ENCODE measurements around the gene KDM1A.

KDM1A gene

DNA sequence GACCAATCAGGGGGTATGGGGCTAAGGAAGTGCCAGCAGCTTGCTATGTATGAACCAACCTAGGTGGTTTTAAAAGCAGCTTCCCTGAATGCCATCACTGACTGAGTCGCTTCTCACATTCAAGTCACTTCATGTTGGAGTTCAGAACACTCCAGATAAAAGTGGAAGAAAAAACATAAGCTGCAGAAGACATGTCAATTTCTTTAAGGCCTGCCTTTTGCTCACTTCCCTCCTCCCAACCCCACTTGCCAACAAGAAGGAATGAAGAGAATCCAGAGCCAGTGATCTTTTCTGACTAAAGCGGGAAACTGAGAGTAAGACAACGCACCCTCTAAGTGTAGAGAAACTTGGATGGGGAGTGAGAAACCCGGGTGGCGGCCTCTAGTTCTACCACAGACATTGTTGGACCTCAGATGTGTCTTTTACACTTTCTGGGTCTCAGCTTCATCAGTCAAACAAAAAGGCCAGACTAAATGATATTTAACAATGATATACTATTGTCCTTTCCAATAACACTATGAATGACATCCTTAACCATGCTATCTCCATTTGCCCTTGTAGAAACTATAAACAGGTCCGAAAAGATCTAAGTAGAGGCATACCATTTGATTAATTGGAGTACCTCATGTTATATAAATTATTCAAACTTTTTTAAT, 95.3 kb downstream of the KDM1A start:
- no peak for DNase-seq

DNA sequence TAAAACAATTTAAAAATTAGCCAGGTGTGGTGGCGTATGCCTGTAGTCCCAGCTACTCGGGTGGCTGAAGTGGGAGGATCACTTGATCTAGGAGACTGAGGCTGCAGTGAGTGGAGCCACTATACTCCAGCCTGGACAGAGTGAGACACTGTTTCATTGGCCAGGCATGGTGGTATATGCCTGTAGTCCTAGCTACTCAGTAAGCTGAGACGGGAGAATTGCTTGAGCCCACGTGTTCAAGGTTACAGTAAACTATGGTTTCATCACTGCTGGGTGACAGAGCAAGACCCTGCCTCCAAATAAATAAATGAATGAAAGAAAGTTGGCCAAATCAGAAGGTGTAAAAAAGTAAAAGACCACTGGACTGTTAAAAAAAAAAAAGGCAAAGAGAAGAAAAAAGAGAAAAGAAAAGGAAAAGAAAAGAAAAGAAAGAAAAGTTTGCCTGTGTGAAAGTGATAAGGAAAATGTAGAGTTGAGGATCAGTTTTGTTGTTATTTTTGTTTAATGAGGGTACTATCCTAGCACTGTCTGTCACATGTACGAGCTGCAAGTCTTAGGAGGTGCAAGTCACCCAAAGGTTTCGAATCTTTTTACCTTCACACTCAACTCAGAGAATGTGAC, 97.1 kb downstream of the KDM1A start:
- DNase-seq, result no peak

DNA sequence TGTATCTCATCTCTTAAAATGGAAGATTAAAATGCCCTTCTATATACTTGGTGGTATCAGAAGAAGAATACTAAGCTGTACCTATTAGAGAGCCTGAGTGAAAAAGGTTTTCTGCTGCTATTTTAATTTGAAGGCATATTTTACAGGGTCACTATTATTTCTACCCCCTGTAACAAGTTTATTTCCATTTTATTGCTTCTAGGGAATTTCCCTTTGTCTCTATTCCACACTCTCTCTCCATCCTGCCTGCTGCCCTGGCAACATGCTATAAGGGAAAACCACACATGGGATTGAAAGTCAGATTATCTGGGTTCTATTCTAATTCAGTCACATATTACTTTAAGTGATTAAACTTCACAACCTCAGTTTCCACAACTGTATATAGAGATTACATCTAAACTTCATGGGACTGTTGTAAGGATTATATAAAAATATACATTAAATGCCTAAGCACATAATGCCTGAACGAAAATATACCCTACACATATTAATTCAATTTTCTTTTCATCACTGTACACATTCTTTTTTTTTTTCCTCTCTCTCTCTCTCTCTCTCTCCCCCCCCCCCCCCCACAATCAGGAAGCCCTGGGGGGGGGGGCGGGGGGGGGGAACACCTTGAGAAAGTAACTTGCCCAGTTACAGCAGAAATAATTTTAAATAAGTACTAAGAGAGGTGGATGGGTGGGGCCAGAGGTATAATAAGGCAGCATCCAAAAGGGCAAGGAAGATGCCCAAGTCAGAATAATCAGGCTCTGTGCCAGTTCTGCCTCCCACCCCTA, 97.8 kb downstream of the KDM1A start:
- DNase-seq, result no peak

DNA sequence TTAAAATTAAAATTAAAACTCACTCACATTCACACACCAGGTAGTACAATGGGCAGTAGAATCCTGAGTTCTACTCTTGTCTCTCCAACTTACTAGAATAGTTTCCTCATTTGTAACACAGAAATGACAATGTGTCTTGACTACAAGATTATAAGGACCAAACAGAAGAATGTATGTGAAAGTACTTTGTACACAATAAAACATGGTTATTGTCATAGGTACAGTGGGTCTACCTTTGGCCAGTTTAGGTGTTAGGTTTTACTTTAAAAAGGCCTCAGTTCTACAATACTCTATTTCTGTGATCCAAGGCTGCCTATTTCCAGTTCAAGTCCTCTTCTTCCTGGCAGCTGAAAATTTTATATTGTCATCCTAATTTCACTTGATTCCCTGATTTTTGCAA, 99.1 kb downstream of the KDM1A start:
- DNase-seq, result no peak

DNA sequence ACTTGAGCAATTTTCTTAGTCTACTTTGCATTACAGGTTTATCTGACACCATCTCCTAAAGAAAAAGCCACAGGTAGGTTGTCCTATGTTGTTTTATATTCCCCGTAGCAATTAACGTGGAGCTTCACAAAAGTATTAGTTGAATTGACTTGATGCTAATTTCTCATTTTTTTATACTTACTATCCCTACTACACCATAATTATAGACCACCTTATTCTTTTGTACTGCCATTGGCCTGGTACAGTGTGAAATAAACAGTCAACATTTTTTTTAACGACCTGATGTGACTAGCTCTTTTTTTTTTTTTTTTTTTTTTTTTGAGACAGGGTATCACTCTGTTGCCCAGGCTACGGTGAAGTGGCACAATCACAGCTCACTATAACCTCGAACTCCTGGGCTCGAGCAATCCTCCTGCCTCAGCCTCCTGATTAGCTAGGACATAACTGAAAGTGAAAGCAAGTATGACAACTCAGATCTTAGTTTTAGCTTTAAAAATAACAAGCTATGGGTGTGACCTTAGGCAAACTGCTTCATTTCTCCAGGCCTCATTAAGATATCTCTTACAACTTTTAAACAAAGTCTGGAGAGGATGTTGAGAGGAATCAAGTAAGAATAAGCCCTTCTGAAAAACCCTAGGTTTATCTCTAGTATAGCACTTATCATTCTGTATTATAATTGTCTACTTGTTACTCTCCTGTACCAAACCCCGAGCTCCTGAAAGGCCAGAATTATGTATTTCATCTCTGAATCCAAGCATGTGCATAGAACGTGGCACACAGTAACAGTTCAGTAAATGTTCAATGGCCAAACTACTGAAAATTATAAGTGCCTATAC, 99.9 kb downstream of the KDM1A start:
- DNase-seq, result no peak

DNA sequence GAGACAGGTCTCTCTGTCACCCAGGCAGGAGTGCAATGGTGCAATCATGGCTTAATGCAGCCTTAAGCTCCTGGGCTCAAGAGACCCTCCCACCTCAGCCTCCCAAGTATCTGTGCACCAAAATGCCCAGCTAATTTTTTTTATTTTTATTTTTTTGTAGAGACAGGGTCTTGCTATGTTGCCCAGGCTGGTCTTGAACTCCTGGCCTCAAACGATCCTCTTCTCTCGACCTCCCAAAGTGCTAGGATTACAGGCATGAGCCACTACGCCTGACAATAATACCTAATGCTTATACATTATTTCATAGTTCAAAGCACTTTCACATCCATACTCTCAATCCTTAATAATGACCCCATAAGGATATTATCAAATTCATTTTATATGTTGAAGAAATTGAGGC, 101.1 kb downstream of the KDM1A start:
- no peak for DNase-seq

DNA sequence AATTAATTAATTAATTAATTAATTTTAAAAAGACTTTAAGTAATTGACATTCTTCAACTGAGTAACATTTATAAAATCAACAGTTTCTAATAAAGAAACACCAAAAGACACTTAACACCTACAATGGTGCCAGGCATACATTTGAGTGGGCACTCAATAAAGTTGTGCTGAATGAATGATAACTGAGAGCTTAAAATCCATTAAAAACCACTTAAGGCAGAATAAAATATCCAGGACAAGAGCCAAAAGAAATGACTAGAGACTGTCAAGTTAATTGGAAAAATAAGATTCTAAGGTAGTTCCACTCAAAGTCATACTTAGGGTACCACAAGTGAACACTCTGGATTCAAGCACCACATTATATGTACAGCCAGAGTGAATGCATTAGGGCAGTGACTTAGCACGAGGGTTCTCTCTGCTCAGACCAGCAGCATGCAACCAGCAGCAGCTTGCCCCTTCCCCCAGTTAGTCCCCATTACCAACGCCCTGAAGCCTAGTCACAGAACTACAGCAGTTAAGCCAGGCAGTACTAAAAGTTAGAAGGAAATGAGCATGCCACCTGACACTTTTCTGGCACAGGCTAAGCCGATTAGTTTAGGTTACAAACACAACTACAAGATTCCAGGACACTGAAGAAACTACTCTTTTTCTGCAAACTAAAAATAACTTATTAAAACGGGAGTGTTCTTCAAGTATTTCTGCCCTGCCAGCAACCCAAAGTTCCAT, 102.9 kb downstream of the KDM1A start:
- DNase-seq, result no peak

DNA sequence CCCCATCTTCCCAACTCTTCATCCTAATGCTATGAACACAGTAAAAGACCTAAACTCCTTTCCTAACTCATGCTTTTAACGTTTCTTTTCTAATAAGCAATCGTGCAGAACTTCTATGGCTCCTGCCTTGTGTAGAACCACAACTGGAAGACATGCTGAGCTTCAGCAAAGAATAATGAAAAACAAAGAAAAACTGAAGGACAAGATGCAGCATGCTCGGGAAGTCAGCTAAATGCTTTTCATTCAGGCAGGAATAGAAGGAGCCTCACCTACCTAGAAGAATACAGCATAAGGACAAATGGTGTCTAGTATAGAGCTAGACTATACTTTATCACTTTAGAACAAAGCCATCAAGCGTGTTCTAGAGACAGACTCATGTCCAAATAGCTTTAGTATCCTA, 103.5 kb downstream of the KDM1A start:
- DNase-seq, result no peak

DNA sequence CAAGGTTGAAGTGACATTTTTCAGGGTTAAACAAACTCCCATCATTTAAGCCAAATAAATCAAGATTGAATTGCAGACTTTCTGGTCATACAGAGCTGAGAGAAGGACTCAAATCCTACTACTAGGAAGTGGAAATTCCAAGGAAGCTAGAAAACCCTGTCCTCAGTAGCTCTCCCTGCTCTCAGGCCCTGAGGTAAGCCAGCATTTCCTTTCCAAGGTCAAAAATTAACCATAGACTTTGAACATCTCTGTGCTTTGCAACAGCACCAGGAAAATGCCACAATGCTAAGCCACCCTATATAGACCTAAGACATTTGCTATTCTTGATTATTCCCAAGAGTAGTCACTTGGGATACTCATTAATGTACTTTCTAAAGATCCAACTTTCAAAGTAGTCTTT, 104.3 kb downstream of the KDM1A start:
- no peak for DNase-seq

DNA sequence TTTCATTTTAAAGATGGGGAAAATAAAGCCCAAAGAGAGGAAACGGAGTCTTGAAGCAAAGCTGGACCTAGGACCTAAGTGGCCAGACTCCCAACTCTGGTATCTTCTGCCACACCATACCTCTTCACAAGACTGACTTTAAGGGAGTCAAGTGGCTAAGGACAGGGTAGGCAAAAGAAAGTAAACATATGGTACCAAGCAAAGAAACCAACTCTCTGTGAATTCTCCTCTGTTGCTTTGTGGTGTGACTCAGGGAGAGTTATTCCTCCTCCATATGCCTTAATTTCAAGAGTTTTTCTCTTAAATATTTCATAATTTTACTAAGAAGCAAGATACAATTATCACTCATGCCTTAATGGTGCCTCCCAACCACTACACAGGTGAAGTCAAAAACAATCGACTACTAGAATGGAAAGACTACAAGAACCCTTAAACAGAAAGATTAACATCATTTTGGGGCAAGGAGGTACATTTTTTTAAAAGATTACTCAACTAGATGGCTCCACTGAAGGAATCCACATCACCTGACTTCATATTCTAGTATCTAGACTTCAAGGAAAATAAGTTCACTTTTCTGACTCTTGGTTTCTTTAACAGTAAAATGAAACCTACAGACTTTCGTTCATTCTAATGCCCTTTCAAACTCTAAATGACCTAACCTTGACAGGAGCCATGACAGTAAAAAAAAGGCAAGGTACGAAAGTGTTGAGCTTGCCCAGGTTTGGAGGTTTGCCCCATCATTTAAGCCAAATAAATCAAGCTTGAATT, 105.2 kb downstream of the KDM1A start:
- no peak for DNase-seq

DNA sequence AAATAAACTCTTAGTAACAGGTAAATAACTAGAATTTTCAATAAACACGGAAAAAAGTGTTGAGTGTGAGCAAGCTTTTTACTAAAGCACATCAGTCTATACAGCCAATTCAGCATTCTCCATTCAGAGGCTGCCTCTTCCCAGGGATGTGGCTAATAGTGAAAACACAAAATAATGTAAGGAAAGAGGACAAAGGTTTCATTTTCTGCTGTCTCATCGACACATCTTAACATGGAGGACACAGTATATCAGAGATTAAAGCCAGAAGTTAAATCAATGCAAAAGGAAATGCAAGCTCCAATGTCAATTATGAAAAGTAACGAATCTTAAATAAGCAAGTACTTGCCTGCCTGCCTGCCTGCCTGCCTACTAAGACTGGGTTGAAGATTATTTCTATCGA, 106.2 kb downstream of the KDM1A start:
- DNase-seq, result no peak

DNA sequence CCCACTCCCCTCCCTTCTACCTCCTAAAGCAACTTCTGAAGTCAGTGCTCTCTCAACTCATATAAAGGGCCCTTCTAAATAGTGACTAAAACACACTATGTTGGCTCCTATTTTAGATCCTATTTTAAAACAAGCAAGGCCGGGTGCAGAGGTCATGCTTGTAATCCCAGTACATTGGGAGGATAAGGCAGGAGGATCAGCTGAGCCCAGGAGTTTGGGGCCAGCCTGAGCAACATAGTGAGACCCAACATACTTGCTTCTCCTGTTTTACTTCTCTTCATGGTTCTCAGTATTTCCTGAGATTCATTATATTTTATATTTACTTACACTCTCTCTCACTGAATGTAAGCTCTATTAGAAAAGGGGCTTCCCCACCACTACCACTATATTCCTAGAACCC, 106.9 kb downstream of the KDM1A start:
- no peak for DNase-seq

DNA sequence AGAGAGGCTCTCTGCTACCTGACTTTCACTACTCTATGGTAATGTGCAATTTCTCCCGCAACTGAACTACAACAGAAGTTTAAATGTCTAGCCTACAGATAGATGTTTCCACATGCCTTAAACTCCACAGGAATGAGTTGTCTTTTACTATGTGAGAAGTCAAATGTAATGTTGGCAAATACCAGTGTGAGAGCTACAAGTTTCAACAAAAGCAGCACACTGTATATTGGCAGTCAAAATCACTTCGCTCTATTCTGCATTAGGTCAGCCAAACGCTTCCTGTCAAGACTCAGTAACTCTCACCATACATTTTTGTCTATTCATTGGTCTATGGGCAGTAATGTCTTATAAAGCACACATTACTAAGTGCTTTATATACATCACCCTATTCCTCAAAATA, 107.5 kb downstream of the KDM1A start:
- no peak for DNase-seq

DNA sequence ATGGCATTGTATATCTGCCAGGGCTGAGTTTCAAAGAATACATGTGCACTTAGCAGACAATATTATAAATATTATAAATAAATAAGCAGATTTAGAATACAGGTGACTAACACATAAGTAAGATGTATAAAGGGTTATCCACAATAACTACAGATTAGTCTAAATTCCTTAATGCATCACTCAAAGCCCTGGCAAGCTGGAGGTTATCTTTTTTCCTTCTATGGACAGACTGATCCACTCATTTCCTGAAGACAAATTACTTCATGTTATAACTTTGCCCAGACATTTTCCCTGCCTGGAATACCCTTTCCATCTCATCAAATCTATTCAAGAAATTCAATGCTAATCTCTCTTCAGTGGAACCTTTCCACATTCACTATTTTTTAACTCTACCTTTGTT, 110.6 kb downstream of the KDM1A start:
- no peak for DNase-seq

DNA sequence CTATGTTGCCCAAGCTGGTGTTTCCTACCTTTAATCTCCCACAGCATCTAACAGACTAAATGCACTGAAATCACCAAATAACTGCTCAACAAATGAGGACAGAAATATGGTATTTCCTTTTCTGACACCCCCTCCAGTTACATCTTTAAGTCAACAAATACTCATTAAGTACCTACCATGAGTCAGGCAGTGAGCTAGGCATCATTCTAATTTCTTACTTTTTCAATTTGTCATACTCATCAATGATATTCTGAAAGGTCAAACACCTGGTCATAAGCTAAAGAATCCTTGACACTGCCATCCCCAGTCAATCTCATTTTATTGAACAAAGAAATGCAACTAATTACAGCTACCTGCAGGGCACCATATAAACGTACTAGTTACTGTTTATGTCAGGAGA, 112.8 kb downstream of the KDM1A start:
- DNase-seq, result no peak

Measured in NCI-H1417 treated with DMSO at 0.1 percent for 48 hours (cell line).